ENCODE measurements around the gene RAB23. TPM values are rescaled to one million over a fixed set of nuclear protein-coding genes. Genes with fewer than 3 reads are reported as not detected.

The RAB23 gene
- total and polyA plus RNA-seq, 2 experiments from 2014 or later = 20.2 to 37.2 TPM

DNA sequence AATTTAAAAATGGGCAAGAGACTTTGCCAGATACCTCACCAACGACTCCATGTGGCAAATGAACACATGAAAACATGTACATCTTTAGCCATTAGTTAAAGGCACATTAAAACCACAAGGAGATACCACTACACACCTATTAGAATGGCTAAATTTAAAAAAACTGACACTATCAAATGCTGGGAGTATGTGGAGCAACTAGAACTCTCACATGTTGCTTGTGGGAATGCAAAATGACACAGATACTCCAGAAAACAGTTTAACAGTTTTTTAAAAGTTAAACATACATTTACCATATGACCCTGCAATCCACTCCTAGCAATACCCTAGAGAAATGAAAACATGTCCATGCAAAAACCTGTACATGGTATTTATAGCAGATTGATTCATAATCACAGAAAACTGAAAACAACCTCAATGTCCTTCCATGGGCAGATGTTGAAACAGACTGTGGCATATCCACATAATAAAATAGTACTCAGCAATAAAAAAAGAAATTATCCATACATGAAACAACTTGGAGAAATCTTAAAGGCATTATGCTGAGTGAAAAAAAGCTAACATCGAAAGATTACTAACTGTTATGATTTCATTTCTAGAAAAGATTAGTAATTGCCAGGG is 1.9 kb downstream of the RAB23 start:
- H3K4me2 ChIP-seq = peak overlapping the region; percentile 74
- H3K9me2 ChIP-seq (replicated peaks; ENCODE audit: insufficient read depth) = no peaks in the 10 kb centered on the region
- H3K4me3 ChIP-seq = no peak overlapping the region
- no peak for TF ChIP-seq EZH2 (IDR thresholded peaks at IDR 0.05; ENCODE audit: borderline replicate concordance)
- TF ChIP-seq, protein P1, sequence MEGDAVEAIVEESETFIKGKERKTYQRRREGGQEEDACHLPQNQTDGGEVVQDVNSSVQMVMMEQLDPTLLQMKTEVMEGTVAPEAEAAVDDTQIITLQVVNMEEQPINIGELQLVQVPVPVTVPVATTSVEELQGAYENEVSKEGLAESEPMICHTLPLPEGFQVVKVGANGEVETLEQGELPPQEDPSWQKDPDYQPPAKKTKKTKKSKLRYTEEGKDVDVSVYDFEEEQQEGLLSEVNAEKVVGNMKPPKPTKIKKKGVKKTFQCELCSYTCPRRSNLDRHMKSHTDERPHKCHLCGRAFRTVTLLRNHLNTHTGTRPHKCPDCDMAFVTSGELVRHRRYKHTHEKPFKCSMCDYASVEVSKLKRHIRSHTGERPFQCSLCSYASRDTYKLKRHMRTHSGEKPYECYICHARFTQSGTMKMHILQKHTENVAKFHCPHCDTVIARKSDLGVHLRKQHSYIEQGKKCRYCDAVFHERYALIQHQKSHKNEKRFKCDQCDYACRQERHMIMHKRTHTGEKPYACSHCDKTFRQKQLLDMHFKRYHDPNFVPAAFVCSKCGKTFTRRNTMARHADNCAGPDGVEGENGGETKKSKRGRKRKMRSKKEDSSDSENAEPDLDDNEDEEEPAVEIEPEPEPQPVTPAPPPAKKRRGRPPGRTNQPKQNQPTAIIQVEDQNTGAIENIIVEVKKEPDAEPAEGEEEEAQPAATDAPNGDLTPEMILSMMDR (IDR thresholded peaks at IDR 0.05; ENCODE audit: poor library complexity) = no peak
- TF ChIP-seq EZH2phosphoT487 (IDR thresholded peaks at IDR 0.05; ENCODE audit: low read depth, severe bottlenecking, unreplicated experiment) = no peak
- DNase-seq (ENCODE audit: low spot score) = no peak
- peaks cover 62% of the 10 kb centered on the region for H3K79me2 ChIP-seq
- H3K4me1 ChIP-seq (ENCODE audit: insufficient read depth) = peaks cover 5% of the 10 kb centered on the region
- H3K27me3 ChIP-seq = no peaks in the 10 kb centered on the region
- H3K27ac ChIP-seq = no peak overlapping the region
- no peaks in the 10 kb centered on the region for H4K20me1 ChIP-seq (ENCODE audit: insufficient read depth, poor library complexity, severe bottlenecking)
- no peak overlapping the region for H2AFZ ChIP-seq
- no peaks in the 10 kb centered on the region for H3K36me3 ChIP-seq (replicated peaks; ENCODE audit: insufficient read depth, low read depth)
- peaks cover 5% of the 10 kb centered on the region for H3K9me3 ChIP-seq (ENCODE audit: low read depth)
- WGBS (ENCODE audit: low lambda C conversion rate, missing lambda C conversion rate) = 97% methylated on average over 2 of the region's 2 CpGs

DNA sequence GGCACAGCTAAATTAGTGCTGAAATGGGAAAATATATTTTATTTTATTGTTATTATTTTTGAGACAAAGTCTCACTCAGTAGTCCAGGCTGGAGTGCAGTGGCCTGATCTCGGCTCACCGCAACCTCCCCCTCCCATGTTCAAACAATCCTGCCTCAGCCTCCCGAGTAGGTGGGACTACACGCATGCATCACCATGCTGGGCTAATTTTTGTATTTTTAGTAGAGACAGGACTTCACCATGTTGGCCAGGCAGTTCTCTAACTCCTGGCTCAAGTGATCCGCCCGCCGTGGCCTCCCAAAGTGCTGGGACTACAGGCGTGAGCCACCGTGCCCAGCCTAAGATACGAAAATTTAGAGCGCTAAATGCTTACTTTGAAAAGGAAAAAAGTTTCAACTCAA is 4.8 kb downstream of the RAB23 start:
- over 99% methylated on average over 11 of the region's 11 CpGs for WGBS (ENCODE audit: low lambda C conversion rate, missing lambda C conversion rate)
- Histone ChIP-seq H3K4me3 (no peak overlapping the region), H3K36me3 (replicated peaks; ENCODE audit: insufficient read depth, low read depth) (no peaks in the 10 kb centered on the region), H3K4me1 (ENCODE audit: insufficient read depth) (no peaks in the 10 kb centered on the region), H4K20me1 (ENCODE audit: insufficient read depth, poor library complexity, severe bottlenecking) (no peaks in the 10 kb centered on the region), H3K9me3 (ENCODE audit: low read depth) (peaks cover 5% of the 10 kb centered on the region), H3K27ac (no peak overlapping the region), H3K4me2 (no peak overlapping the region), H3K79me2 (peaks cover 91% of the 10 kb centered on the region), H3K27me3 (no peaks in the 10 kb centered on the region), H3K9me2 (replicated peaks; ENCODE audit: insufficient read depth) (no peaks in the 10 kb centered on the region), H2AFZ (no peak overlapping the region)
- DNase-seq (ENCODE audit: low spot score) = no peak
- TF ChIP-seq, protein P1 (IDR thresholded peaks at IDR 0.05; ENCODE audit: poor library complexity) = no peak
- no peak for TF ChIP-seq EZH2phosphoT487 (IDR thresholded peaks at IDR 0.05; ENCODE audit: low read depth, severe bottlenecking, unreplicated experiment)
- no peak for TF ChIP-seq EZH2 (IDR thresholded peaks at IDR 0.05; ENCODE audit: borderline replicate concordance)

DNA sequence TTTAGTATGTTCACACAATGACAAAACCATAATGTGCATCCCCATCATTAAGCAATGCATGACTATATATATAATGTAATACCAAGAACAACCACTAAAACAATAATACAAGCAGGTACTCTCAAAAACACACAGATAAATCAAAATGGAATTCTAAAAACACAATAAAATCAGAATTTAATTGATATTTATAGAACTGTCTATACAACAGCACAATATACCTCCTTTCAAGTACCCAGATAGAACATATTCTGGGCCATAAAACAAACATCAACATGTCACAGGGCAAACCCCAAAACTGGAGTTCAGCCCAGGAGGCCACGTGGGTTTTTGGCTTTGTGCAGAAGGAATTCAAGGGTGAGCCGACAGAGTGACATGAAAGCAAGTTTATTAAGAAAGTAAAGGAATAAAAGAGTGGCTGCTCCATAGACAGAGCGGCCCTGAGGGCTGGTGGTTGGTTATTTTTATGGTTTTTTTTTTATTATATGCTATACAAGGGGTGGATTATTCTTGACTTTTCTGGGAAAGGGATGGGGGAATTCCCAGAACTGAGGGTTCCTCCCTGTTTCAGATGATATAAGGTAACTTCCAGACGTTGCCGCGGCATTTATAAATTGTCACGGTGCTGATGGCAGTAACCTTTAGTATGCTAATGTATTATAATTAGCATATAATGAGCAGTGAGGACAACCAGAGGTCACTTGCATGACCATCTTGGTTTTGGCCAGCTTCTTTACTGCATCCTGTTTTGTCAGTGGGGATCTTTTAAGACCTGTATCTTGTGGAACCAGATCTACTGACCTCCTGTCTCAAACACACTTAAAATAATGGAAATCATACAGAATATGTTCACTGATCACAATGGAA is 5.6 kb downstream of the RAB23 start:
- no peak for DNase-seq (ENCODE audit: low spot score)
- Histone ChIP-seq H3K27ac (no peak overlapping the region), H3K36me3 (replicated peaks; ENCODE audit: insufficient read depth, low read depth) (no peaks in the 10 kb centered on the region), H3K9me3 (ENCODE audit: low read depth) (peaks cover 5% of the 10 kb centered on the region), H3K4me1 (ENCODE audit: insufficient read depth) (no peaks in the 10 kb centered on the region), H3K4me3 (no peak overlapping the region), H3K9me2 (replicated peaks; ENCODE audit: insufficient read depth) (no peaks in the 10 kb centered on the region), H3K79me2 (peaks cover 99% of the 10 kb centered on the region), H3K4me2 (no peak overlapping the region), H4K20me1 (ENCODE audit: insufficient read depth, poor library complexity, severe bottlenecking) (peaks cover 3% of the 10 kb centered on the region), H2AFZ (no peak overlapping the region), H3K27me3 (no peaks in the 10 kb centered on the region)
- WGBS (ENCODE audit: low lambda C conversion rate, missing lambda C conversion rate) = 93% methylated on average over 7 of the region's 7 CpGs
- no peak for TF ChIP-seq EZH2phosphoT487 (IDR thresholded peaks at IDR 0.05; ENCODE audit: low read depth, severe bottlenecking, unreplicated experiment)

DNA sequence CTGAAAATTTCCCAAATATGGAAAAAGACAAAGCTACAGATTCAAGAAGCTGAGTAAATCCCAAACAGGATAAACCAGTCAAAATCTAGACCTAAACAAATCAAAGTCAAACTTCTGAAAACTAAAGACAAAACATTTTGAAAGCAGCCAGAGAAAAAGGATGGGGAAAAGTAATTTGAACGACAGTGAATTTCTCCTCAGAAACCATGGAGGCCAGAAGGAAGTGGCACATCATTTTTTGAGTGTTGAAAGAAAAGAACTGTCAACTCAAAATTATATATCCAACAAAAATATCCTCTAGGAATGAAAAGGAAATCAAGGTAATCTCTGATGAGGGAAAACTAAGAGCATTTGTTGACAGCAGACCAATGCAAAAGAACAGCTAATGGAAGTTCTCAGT is 6.8 kb downstream of the RAB23 start:
- peaks cover 100% of the 10 kb centered on the region for H3K79me2 ChIP-seq
- H4K20me1 ChIP-seq (ENCODE audit: insufficient read depth, poor library complexity, severe bottlenecking) = peaks cover 6% of the 10 kb centered on the region
- no peaks in the 10 kb centered on the region for H3K27me3 ChIP-seq
- TF ChIP-seq, protein P1 (IDR thresholded peaks at IDR 0.05; ENCODE audit: poor library complexity) = no peak
- TF ChIP-seq EZH2phosphoT487 (IDR thresholded peaks at IDR 0.05; ENCODE audit: low read depth, severe bottlenecking, unreplicated experiment) (no peak), EZH2 (IDR thresholded peaks at IDR 0.05; ENCODE audit: borderline replicate concordance) (no peak)
- H3K4me1 ChIP-seq (ENCODE audit: insufficient read depth) = no peaks in the 10 kb centered on the region
- no peaks in the 10 kb centered on the region for H3K9me2 ChIP-seq (replicated peaks; ENCODE audit: insufficient read depth)
- no peak overlapping the region for H3K4me2 ChIP-seq
- no peak overlapping the region for H3K4me3 ChIP-seq
- H3K36me3 ChIP-seq (replicated peaks; ENCODE audit: insufficient read depth, low read depth) = no peaks in the 10 kb centered on the region
- no peak overlapping the region for H2AFZ ChIP-seq
- WGBS (ENCODE audit: low lambda C conversion rate, missing lambda C conversion rate) = 100% methylated on average over 1 of the region's 1 CpG
- H3K27ac ChIP-seq = no peak overlapping the region
- no peak for DNase-seq (ENCODE audit: low spot score)
- peaks cover 5% of the 10 kb centered on the region for H3K9me3 ChIP-seq (ENCODE audit: low read depth)
